Testis (tissue), 2 donors: Measurements from ENCODE around the gene C1S.

Experiments used
- CTCF ChIP-seq, 3 experiments: fragments of 450-650 bp in 2 of 3; fragments of 200-600 bp in 1 of 3; sonication (generic) in 1 of 3; IDR thresholded peaks; one replicate each; pipeline ENCODE4 v1.5.1; 2016 to 2019; ENCODE audit warnings: antibody characterized with exemption in 3 of 3, mild to moderate bottlenecking in 2 of 3, moderate library complexity in 1 of 3
- POLR2A ChIP-seq: fragments of 450-650 bp; IDR thresholded peaks from one replicate; pipeline ENCODE4 v1.6.1; 2017; ENCODE audit warnings: antibody characterized with exemption, mild to moderate bottlenecking, moderate library complexity

- TF ChIP-seq CTCF (IDR thresholded peaks at IDR 0.05) (no peak), POLR2A (no peak)
These were observed 1.6 kb upstream of the C1S start for GRCh38 chr12:7058850-7059395.
